K562 (cell line): ENCODE results near the gene C2orf92. TPM values are rescaled to one million over a fixed set of nuclear protein-coding genes. Genes with fewer than 3 reads are reported as not detected.

ENCODE experiments used
- LCOR ChIP-seq: sonication (generic); formaldehyde crosslinking; IDR thresholded peaks from 2 replicates; pipeline ENCODE4 v1.8.0; 2022; ENCODE audit warnings: mild to moderate bottlenecking, missing genetic modification reagents
- ZNF77 ChIP-seq: fragments of 250-450 bp; sonication (Bioruptor Pico); IDR thresholded peaks from 2 replicates; pipeline ENCODE4 v1.5.0; 2020
- polyA plus RNA-seq, 8 experiments: library from polyadenylated mRNA; depleted of rRNA in 4 of 8; stranded (reverse) in 5 of 8; unstranded in 3 of 8; fragments of >200 nt; fragmentation: Nextera tagmentation in 2 of 8; fragmentation: Illumina TruSeq in 1 of 8; extraction: Ambion mirVana in 2 of 8; extraction: Trizol in 1 of 8; gene quantifications; 2 replicates each; pipeline versions ENCODE4 v1.2.1 to v1.2.3, GENCODE V29; 2011 to 2014; ENCODE audit warnings: inconsistent platforms in 1 of 8, missing spikeins in 1 of 8
- total RNA-seq, 7 experiments: library from RNA; depleted of rRNA in 6 of 7; stranded (reverse); fragments of >200 nt in 6 of 7; fragmentation: Illumina TruSeq in 2 of 7; extraction: Trizol in 2 of 7; gene quantifications; 2 replicates each; pipeline versions ENCODE4 v1.2.1 to v1.2.3, GENCODE V29; 2011 to 2021; ENCODE audit warnings: low replicate concordance in 1 of 7
- TF ChIP-seq, protein P1 (sequence below): fragments of 200-800 bp; sonication (Bioruptor generic); IDR thresholded peaks from 2 replicates; pipeline ENCODE4 v1.6.1; 2017; ENCODE audit warnings: missing genetic modification characterization, missing compliant biosample characterization
- TF ChIP-seq, protein P2 (sequence below): fragments of 450-650 bp; IDR thresholded peaks from 2 replicates; pipeline ENCODE4 v1.6.1; 2016; ENCODE audit warnings: mild to moderate bottlenecking, moderate library complexity
- TF ChIP-seq, protein P3 (sequence below): fragments of 450-650 bp; IDR thresholded peaks from 2 replicates; pipeline ENCODE4 v1.6.1; 2016; ENCODE audit warnings: borderline replicate concordance
- TF ChIP-seq, protein P4 (sequence below): fragments of 250-450 bp; sonication (Bioruptor Pico); IDR thresholded peaks from 2 replicates; pipeline ENCODE4 v1.4.0; 2020

Gene C2orf92
- total and polyA plus RNA-seq, 9 of the 15 experiments (the other 6 are each of a cell fraction or from before 2014, with no cell fraction given): 0.65 to 6.8 (median 3.6) TPM

DNA sequence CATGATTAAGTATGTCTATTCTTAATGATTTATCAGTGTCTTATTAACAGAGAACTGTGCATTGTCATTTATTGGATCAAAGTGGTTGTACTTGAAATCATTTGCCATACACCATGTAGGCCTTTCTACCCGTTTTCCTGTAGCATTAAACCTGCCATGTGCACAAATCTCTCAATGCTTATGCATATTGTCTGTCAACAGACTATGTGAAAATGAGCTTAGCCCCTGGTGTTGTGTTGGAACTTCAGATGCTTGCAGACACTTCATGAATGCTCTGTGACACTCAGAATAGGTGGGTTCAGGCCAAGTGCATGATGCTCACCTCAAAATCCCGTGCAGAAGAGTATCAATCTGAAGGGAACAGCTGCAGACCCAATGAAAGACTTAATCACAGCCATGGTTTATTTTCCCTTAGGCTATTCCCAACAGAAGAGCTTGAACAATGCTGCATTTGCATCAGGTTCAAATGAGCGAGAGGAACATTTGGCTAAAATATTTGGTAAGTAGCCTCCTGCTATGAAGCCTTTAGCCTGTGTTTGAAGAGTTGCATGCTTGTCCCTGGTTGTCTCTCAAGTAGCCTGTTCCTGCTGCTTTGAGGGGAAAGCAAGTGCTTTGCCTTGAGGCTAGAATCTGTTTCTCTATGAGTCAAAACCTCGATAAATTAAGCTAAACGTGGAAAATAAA lies 6.1 kb downstream of the C2orf92 start (continued):
- TF ChIP-seq, protein P1, sequence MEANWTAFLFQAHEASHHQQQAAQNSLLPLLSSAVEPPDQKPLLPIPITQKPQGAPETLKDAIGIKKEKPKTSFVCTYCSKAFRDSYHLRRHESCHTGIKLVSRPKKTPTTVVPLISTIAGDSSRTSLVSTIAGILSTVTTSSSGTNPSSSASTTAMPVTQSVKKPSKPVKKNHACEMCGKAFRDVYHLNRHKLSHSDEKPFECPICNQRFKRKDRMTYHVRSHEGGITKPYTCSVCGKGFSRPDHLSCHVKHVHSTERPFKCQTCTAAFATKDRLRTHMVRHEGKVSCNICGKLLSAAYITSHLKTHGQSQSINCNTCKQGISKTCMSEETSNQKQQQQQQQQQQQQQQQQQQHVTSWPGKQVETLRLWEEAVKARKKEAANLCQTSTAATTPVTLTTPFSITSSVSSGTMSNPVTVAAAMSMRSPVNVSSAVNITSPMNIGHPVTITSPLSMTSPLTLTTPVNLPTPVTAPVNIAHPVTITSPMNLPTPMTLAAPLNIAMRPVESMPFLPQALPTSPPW (CRISPR knock-in tag): no peak
- TF ChIP-seq ZNF77: no peak
- TF ChIP-seq LCOR: no peak
- TF ChIP-seq, protein P2, sequence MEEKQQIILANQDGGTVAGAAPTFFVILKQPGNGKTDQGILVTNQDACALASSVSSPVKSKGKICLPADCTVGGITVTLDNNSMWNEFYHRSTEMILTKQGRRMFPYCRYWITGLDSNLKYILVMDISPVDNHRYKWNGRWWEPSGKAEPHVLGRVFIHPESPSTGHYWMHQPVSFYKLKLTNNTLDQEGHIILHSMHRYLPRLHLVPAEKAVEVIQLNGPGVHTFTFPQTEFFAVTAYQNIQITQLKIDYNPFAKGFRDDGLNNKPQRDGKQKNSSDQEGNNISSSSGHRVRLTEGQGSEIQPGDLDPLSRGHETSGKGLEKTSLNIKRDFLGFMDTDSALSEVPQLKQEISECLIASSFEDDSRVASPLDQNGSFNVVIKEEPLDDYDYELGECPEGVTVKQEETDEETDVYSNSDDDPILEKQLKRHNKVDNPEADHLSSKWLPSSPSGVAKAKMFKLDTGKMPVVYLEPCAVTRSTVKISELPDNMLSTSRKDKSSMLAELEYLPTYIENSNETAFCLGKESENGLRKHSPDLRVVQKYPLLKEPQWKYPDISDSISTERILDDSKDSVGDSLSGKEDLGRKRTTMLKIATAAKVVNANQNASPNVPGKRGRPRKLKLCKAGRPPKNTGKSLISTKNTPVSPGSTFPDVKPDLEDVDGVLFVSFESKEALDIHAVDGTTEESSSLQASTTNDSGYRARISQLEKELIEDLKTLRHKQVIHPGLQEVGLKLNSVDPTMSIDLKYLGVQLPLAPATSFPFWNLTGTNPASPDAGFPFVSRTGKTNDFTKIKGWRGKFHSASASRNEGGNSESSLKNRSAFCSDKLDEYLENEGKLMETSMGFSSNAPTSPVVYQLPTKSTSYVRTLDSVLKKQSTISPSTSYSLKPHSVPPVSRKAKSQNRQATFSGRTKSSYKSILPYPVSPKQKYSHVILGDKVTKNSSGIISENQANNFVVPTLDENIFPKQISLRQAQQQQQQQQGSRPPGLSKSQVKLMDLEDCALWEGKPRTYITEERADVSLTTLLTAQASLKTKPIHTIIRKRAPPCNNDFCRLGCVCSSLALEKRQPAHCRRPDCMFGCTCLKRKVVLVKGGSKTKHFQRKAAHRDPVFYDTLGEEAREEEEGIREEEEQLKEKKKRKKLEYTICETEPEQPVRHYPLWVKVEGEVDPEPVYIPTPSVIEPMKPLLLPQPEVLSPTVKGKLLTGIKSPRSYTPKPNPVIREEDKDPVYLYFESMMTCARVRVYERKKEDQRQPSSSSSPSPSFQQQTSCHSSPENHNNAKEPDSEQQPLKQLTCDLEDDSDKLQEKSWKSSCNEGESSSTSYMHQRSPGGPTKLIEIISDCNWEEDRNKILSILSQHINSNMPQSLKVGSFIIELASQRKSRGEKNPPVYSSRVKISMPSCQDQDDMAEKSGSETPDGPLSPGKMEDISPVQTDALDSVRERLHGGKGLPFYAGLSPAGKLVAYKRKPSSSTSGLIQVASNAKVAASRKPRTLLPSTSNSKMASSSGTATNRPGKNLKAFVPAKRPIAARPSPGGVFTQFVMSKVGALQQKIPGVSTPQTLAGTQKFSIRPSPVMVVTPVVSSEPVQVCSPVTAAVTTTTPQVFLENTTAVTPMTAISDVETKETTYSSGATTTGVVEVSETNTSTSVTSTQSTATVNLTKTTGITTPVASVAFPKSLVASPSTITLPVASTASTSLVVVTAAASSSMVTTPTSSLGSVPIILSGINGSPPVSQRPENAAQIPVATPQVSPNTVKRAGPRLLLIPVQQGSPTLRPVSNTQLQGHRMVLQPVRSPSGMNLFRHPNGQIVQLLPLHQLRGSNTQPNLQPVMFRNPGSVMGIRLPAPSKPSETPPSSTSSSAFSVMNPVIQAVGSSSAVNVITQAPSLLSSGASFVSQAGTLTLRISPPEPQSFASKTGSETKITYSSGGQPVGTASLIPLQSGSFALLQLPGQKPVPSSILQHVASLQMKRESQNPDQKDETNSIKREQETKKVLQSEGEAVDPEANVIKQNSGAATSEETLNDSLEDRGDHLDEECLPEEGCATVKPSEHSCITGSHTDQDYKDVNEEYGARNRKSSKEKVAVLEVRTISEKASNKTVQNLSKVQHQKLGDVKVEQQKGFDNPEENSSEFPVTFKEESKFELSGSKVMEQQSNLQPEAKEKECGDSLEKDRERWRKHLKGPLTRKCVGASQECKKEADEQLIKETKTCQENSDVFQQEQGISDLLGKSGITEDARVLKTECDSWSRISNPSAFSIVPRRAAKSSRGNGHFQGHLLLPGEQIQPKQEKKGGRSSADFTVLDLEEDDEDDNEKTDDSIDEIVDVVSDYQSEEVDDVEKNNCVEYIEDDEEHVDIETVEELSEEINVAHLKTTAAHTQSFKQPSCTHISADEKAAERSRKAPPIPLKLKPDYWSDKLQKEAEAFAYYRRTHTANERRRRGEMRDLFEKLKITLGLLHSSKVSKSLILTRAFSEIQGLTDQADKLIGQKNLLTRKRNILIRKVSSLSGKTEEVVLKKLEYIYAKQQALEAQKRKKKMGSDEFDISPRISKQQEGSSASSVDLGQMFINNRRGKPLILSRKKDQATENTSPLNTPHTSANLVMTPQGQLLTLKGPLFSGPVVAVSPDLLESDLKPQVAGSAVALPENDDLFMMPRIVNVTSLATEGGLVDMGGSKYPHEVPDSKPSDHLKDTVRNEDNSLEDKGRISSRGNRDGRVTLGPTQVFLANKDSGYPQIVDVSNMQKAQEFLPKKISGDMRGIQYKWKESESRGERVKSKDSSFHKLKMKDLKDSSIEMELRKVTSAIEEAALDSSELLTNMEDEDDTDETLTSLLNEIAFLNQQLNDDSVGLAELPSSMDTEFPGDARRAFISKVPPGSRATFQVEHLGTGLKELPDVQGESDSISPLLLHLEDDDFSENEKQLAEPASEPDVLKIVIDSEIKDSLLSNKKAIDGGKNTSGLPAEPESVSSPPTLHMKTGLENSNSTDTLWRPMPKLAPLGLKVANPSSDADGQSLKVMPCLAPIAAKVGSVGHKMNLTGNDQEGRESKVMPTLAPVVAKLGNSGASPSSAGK: no peak
- TF ChIP-seq, protein P3, sequence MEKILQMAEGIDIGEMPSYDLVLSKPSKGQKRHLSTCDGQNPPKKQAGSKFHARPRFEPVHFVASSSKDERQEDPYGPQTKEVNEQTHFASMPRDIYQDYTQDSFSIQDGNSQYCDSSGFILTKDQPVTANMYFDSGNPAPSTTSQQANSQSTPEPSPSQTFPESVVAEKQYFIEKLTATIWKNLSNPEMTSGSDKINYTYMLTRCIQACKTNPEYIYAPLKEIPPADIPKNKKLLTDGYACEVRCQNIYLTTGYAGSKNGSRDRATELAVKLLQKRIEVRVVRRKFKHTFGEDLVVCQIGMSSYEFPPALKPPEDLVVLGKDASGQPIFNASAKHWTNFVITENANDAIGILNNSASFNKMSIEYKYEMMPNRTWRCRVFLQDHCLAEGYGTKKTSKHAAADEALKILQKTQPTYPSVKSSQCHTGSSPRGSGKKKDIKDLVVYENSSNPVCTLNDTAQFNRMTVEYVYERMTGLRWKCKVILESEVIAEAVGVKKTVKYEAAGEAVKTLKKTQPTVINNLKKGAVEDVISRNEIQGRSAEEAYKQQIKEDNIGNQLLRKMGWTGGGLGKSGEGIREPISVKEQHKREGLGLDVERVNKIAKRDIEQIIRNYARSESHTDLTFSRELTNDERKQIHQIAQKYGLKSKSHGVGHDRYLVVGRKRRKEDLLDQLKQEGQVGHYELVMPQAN: no peak
- TF ChIP-seq, protein P4, sequence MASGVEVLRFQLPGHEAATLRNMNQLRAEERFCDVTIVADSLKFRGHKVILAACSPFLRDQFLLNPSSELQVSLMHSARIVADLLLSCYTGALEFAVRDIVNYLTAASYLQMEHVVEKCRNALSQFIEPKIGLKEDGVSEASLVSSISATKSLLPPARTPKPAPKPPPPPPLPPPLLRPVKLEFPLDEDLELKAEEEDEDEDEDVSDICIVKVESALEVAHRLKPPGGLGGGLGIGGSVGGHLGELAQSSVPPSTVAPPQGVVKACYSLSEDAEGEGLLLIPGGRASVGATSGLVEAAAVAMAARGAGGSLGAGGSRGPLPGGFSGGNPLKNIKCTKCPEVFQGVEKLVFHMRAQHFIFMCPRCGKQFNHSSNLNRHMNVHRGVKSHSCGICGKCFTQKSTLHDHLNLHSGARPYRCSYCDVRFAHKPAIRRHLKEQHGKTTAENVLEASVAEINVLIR (CRISPR knock-in tag): no peak
- TF ChIP-seq, all 486 proteins: peak for 0
